Liver (tissue), 3 donors: ENCODE data around the gene PBX4.

Experiments used
- ATF3 ChIP-seq: IDR thresholded peaks from 2 replicates; pipeline ENCODE4 v1.6.1; 2016; ENCODE audit warnings: antibody characterized with exemption
- CTCF ChIP-seq: fragments of 150-350 bp; IDR thresholded peaks from 2 replicates; pipeline ENCODE4 v1.5.1; 2017; ENCODE audit warnings: improper control_type of control experiment, low read depth, low read length; ENCODE audit not compliant: missing input control
- EGR1 ChIP-seq, 2 donors: IDR thresholded peaks; 2 replicates each; pipeline ENCODE4 v1.6.1; 2016 to 2018; ENCODE audit warnings: antibody characterized with exemption in 2 of 2, low read depth in 2 of 2
- FOXA2 ChIP-seq: IDR thresholded peaks from 2 replicates; pipeline ENCODE4 v1.6.1; 2016; ENCODE audit warnings: antibody characterized with exemption
- GABPA ChIP-seq, 2 donors: IDR thresholded peaks in 1 of 2; conservative IDR thresholded peaks in 1 of 2; 2 replicates each; pipeline ENCODE4 v1.6.1; 2016; ENCODE audit warnings: antibody characterized with exemption in 2 of 2, mild to moderate bottlenecking in 1 of 2, moderate library complexity in 1 of 2
- HNF4A ChIP-seq, 2 donors: conservative IDR thresholded peaks; 2 replicates each; pipeline ENCODE4 v1.6.1; 2016; ENCODE audit warnings: antibody characterized with exemption in 2 of 2, mild to moderate bottlenecking in 2 of 2
- JUND ChIP-seq, 2 donors: IDR thresholded peaks; 2 replicates each; pipeline ENCODE4 v1.6.1; 2016; ENCODE audit warnings: antibody characterized with exemption in 2 of 2
- RAD21 ChIP-seq, 2 donors: IDR thresholded peaks; 2 replicates each; pipeline ENCODE4 v1.6.1; 2016; ENCODE audit warnings: antibody characterized with exemption in 2 of 2, mild to moderate bottlenecking in 2 of 2
- REST ChIP-seq: IDR thresholded peaks from 2 replicates; pipeline ENCODE4 v1.6.1; 2016; ENCODE audit warnings: antibody characterized with exemption, mild to moderate bottlenecking
- SP1 ChIP-seq: IDR thresholded peaks from 2 replicates; pipeline ENCODE4 v1.6.1; 2018; ENCODE audit warnings: antibody characterized with exemption, mild to moderate bottlenecking
- TAF1 ChIP-seq: conservative IDR thresholded peaks from 2 replicates; pipeline ENCODE4 v1.6.1; 2016; ENCODE audit warnings: antibody characterized with exemption, mild to moderate bottlenecking
- YY1 ChIP-seq: IDR thresholded peaks from 2 replicates; pipeline ENCODE4 v1.6.1; 2016; ENCODE audit warnings: antibody characterized with exemption, mild to moderate bottlenecking
- donor health status: healthy.
- donor health status: healthy.

GRCh38 chr19:19635313-19635702, 16.8 kb upstream of the PBX4 start:
- TF ChIP-seq YY1 (no peak), REST (no peak), GABPA (IDR thresholded peaks at IDR 0.05 in 1 of 2, conservative IDR thresholded peaks at IDR 0.05 in 1 of 2) (no peak), CTCF (no peak), ATF3 (no peak), RAD21 (IDR thresholded peaks at IDR 0.05) (no peak), TAF1 (no peak), SP1 (no peak), FOXA2 (no peak), HNF4A (conservative IDR thresholded peaks at IDR 0.05) (no peak), EGR1 (IDR thresholded peaks at IDR 0.05; ENCODE audit: low read depth in 2 of 2) (no peak), JUND (IDR thresholded peaks at IDR 0.05) (no peak)
